Duodenal mucosa (tissue), 2 donors: ENCODE results near the gene PFKL.

Source experiments
- H3K27ac ChIP-seq: one replicate; pipeline ENCODE4 v1.7.0; 2013; ENCODE audit warnings: low read depth, low read length
- H3K27me3 ChIP-seq, 2 donors: one replicate each; pipeline ENCODE4 v1.7.0; 2013; ENCODE audit warnings: low read length in 2 of 2, control low read depth in 1 of 2; ENCODE audit not compliant: insufficient read depth in 2 of 2, control insufficient read depth in 1 of 2
- H3K36me3 ChIP-seq, 2 donors: one replicate each; pipeline ENCODE4 v1.7.0; 2013; ENCODE audit warnings: low read length in 2 of 2, control low read depth in 1 of 2; ENCODE audit not compliant: insufficient read depth in 2 of 2, control insufficient read depth in 1 of 2
- H3K4me1 ChIP-seq, 2 donors: one replicate each; pipeline ENCODE4 v1.7.0; 2013; ENCODE audit warnings: low read length in 2 of 2, control low read depth in 1 of 2; ENCODE audit not compliant: insufficient read depth in 2 of 2, control insufficient read depth in 1 of 2
- H3K4me3 ChIP-seq, 2 donors: one replicate each; pipeline ENCODE4 v1.7.0; 2013; ENCODE audit warnings: low read length in 2 of 2, low read depth in 1 of 2
- H3K9ac ChIP-seq, 2 donors: one replicate each; pipeline ENCODE4 v1.7.0; 2013; ENCODE audit warnings: low read length in 2 of 2, low read depth in 1 of 2
- H3K9me3 ChIP-seq, 2 donors: one replicate each; pipeline ENCODE4 v1.7.0; 2013; ENCODE audit warnings: low read length in 2 of 2, control low read depth in 1 of 2; ENCODE audit not compliant: control insufficient read depth in 1 of 2

PFKL gene

GRCh38 chr21:44321846-44322450 lies 22.1 kb downstream of the PFKL start:
- Histone ChIP-seq H3K27me3 (no peaks in the 10 kb centered on the region), H3K4me3 (no peak overlapping the region), H3K9me3 (no peaks in the 10 kb centered on the region), H3K4me1 (no peaks in the 10 kb centered on the region), H3K36me3 (peaks cover 21 to 87% of the 10 kb centered on the region in 2 donors), H3K27ac (no peak overlapping the region), H3K9ac (no peak overlapping the region)

- Histone ChIP-seq H3K9me3 (no peaks in the 10 kb centered on the region), H3K27me3 (no peaks in the 10 kb centered on the region), H3K4me3 (no peak overlapping the region), H3K36me3 (peaks cover 26 to 85% of the 10 kb centered on the region in 2 donors), H3K4me1 (no peaks in the 10 kb centered on the region), H3K9ac (no peak overlapping the region), H3K27ac (no peak overlapping the region)
These were observed 22.9 kb downstream of the PFKL start for GRCh38 chr21:44322621-44323325.

GRCh38 chr21:44323591-44323990 lies 23.7 kb downstream of the PFKL start:
- H3K36me3 ChIP-seq: peaks cover 26 to 78% of the 10 kb centered on the region in 2 donors
- H3K4me1 ChIP-seq: no peaks in the 10 kb centered on the region
- H3K27ac ChIP-seq: no peak overlapping the region

GRCh38 chr21:44324106-44324853 lies 24.4 kb downstream of the PFKL start:
- no peaks in the 10 kb centered on the region for H3K9me3 ChIP-seq
- no peaks in the 10 kb centered on the region for H3K4me1 ChIP-seq
- peaks cover 22 to 75% of the 10 kb centered on the region in 2 donors for H3K36me3 ChIP-seq
- H3K9ac ChIP-seq: no peak overlapping the region
- no peak overlapping the region for H3K4me3 ChIP-seq
- no peak overlapping the region for H3K27ac ChIP-seq
- no peaks in the 10 kb centered on the region for H3K27me3 ChIP-seq

More at GRCh38 chr21:44323591-44323990, 23.7 kb downstream of the PFKL start:
- no peak overlapping the region for H3K9ac ChIP-seq
- no peaks in the 10 kb centered on the region for H3K9me3 ChIP-seq
- no peak overlapping the region for H3K4me3 ChIP-seq
- no peaks in the 10 kb centered on the region for H3K27me3 ChIP-seq

GRCh38 chr21:44324854-44325107 lies 24.9 kb downstream of the PFKL start:
- Histone ChIP-seq H3K36me3 (peaks cover 19 to 70% of the 10 kb centered on the region in 2 donors), H3K9me3 (no peaks in the 10 kb centered on the region), H3K4me3 (no peak overlapping the region), H3K27me3 (no peaks in the 10 kb centered on the region), H3K4me1 (no peaks in the 10 kb centered on the region), H3K27ac (no peak overlapping the region), H3K9ac (no peak overlapping the region)

GRCh38 chr21:44325386-44326271 lies 25.8 kb downstream of the PFKL start:
- peaks cover 16 to 63% of the 10 kb centered on the region in 2 donors for H3K36me3 ChIP-seq
- no peaks in the 10 kb centered on the region for H3K4me1 ChIP-seq
- no peak overlapping the region for H3K9ac ChIP-seq
- no peaks in the 10 kb centered on the region for H3K9me3 ChIP-seq
- H3K27ac ChIP-seq: no peak overlapping the region
- no peaks in the 10 kb centered on the region for H3K27me3 ChIP-seq
- no peak overlapping the region for H3K4me3 ChIP-seq

GRCh38 chr21:44326272-44326647 lies 26.4 kb downstream of the PFKL start:
- Histone ChIP-seq H3K27ac (no peak overlapping the region), H3K27me3 (no peaks in the 10 kb centered on the region), H3K36me3 (peaks cover 16 to 58% of the 10 kb centered on the region in 2 donors), H3K4me3 (no peak overlapping the region), H3K9me3 (no peaks in the 10 kb centered on the region), H3K9ac (no peak overlapping the region), H3K4me1 (no peaks in the 10 kb centered on the region)

GRCh38 chr21:44326716-44327602 lies 27.1 kb downstream of the PFKL start:
- no peak overlapping the region for H3K27ac ChIP-seq
- H3K4me3 ChIP-seq: no peak overlapping the region
- no peaks in the 10 kb centered on the region for H3K27me3 ChIP-seq
- H3K36me3 ChIP-seq: peaks cover 16 to 55% of the 10 kb centered on the region in 2 donors
- H3K4me1 ChIP-seq: no peaks in the 10 kb centered on the region
- no peak overlapping the region for H3K9ac ChIP-seq
- H3K9me3 ChIP-seq: no peaks in the 10 kb centered on the region

- H3K9me3 ChIP-seq: no peaks in the 10 kb centered on the region
- H3K27ac ChIP-seq: no peak overlapping the region
- H3K27me3 ChIP-seq: no peaks in the 10 kb centered on the region
- no peaks in the 10 kb centered on the region for H3K4me1 ChIP-seq
- H3K4me3 ChIP-seq: no peak overlapping the region
- no peak overlapping the region for H3K9ac ChIP-seq
- H3K36me3 ChIP-seq: peaks cover 12 to 48% of the 10 kb centered on the region in 2 donors
These were observed 27.7 kb downstream of the PFKL start for GRCh38 chr21:44327603-44327974.
